ENCODE results near the gene RNF227. TPM values are rescaled to one million over a fixed set of nuclear protein-coding genes. Genes with fewer than 3 reads are reported as not detected.
A peak's percentile ranks its signal among the peaks of the same experiment; 100 is the strongest.

RNF227 gene
- total RNA-seq, 1 donor from 2014 or later = 8.0 TPM

GRCh38 chr17:7882629-7883028 is 33.5 kb downstream of the RNF227 start:
- H3K36me3 ChIP-seq = peaks cover 10% of the 10 kb centered on the region
- peak overlapping the region; percentile 30 for H3K27ac ChIP-seq
- no peak overlapping the region for H3K4me3 ChIP-seq
- peaks cover 42% of the 10 kb centered on the region for H3K4me1 ChIP-seq
- no peak for TF ChIP-seq CTCF (IDR thresholded peaks at IDR 0.05)
- no peak for DNase-seq
- intact Hi-C loops (cut with DNase I) = no loop called here
- no peak for ATAC-seq
- H3K9me3 ChIP-seq = no peaks in the 10 kb centered on the region
- H3K27me3 ChIP-seq = no peaks in the 10 kb centered on the region

- intact Hi-C loops (cut with DNase I) = no loop called here
- no peak overlapping the region for H3K27ac ChIP-seq
- H3K36me3 ChIP-seq = peaks cover 10% of the 10 kb centered on the region
- no peak for DNase-seq
- H3K27me3 ChIP-seq = no peaks in the 10 kb centered on the region
- no peak for TF ChIP-seq CTCF (IDR thresholded peaks at IDR 0.05)
- H3K4me1 ChIP-seq = peaks cover 39% of the 10 kb centered on the region
- ATAC-seq = no peak
- H3K9me3 ChIP-seq = no peaks in the 10 kb centered on the region
- H3K4me3 ChIP-seq = no peak overlapping the region
Observed at GRCh38 chr17:7882068-7882467, 34.0 kb downstream of the RNF227 start.

GRCh38 chr17:7881276-7882054 is 34.6 kb downstream of the RNF227 start:
- peaks cover 10% of the 10 kb centered on the region for H3K36me3 ChIP-seq
- H3K4me3 ChIP-seq = no peak overlapping the region
- no peak overlapping the region for H3K27ac ChIP-seq
- intact Hi-C loops (cut with DNase I) = no loop called here
- TF ChIP-seq CTCF (IDR thresholded peaks at IDR 0.05) = no peak
- H3K27me3 ChIP-seq = no peaks in the 10 kb centered on the region
- H3K9me3 ChIP-seq = no peaks in the 10 kb centered on the region
- peaks cover 33% of the 10 kb centered on the region for H3K4me1 ChIP-seq
- no peak for DNase-seq
- ATAC-seq = no peak

GRCh38 chr17:7880076-7880868 is 35.8 kb downstream of the RNF227 start:
- H3K4me1 ChIP-seq = peaks cover 29% of the 10 kb centered on the region
- H3K27me3 ChIP-seq = no peaks in the 10 kb centered on the region
- intact Hi-C loops (cut with DNase I) = no loop called here
- H3K27ac ChIP-seq = peak overlapping the region; percentile 3
- no peak for TF ChIP-seq CTCF (IDR thresholded peaks at IDR 0.05)
- H3K4me3 ChIP-seq = no peak overlapping the region
- no peaks in the 10 kb centered on the region for H3K9me3 ChIP-seq
- DNase-seq (no peak), ATAC-seq (no peak)
- peaks cover 10% of the 10 kb centered on the region for H3K36me3 ChIP-seq

GRCh38 chr17:7878234-7878633 is 37.9 kb downstream of the RNF227 start:
- ATAC-seq (no peak), DNase-seq (no peak)
- no peaks in the 10 kb centered on the region for H3K27me3 ChIP-seq
- peaks cover 23% of the 10 kb centered on the region for H3K4me1 ChIP-seq
- intact Hi-C loops (cut with DNase I) = no loop called here
- H3K4me3 ChIP-seq = no peak overlapping the region
- no peak for TF ChIP-seq CTCF (IDR thresholded peaks at IDR 0.05)
- H3K36me3 ChIP-seq = peaks cover 14% of the 10 kb centered on the region
- no peaks in the 10 kb centered on the region for H3K9me3 ChIP-seq
- no peak overlapping the region for H3K27ac ChIP-seq

All from upper lobe of right lung (tissue), 1 donor.